Stomach (tissue), 4 donors: ENCODE results near the gene NPC1L1.

Source experiments
- CTCF ChIP-seq, 7 experiments: fragments of 450-650 bp in 4 of 7; fragments of 200-600 bp in 3 of 7; sonication (generic) in 3 of 7; IDR thresholded peaks; one replicate each; pipeline ENCODE4 v1.5.1; 2016 to 2019; ENCODE audit warnings: antibody characterized with exemption in 7 of 7, control low read depth in 2 of 7, mild to moderate bottlenecking in 1 of 7
- POLR2A ChIP-seq, 4 donors: fragments of 450-650 bp; IDR thresholded peaks; one replicate each; pipeline ENCODE4 v1.6.1; 2016; ENCODE audit warnings: antibody characterized with exemption in 4 of 4, control low read depth in 2 of 4, mild to moderate bottlenecking in 1 of 4, moderate library complexity in 1 of 4
- POLR2AphosphoS5 ChIP-seq, 3 donors: sonication (generic); formaldehyde crosslinking; IDR thresholded peaks; one replicate each; pipeline ENCODE4 v1.6.1; 2016; ENCODE audit warnings: antibody characterized with exemption in 3 of 3

- TF ChIP-seq CTCF (IDR thresholded peaks at IDR 0.05): no peak
- no peak for TF ChIP-seq POLR2AphosphoS5 (IDR thresholded peaks at IDR 0.05)
- TF ChIP-seq POLR2A (IDR thresholded peaks at IDR 0.05): no peak
Observed at GRCh38 chr7:44519546-44519945, 21.6 kb downstream of the NPC1L1 start.
